GM12878 (cell line): Measurements from ENCODE around the gene CTNNA3.

Experiments used
- ATF3 ChIP-seq: IDR thresholded peaks from 2 replicates; pipeline ENCODE4 v1.6.1; 2011; ENCODE audit warnings: low read depth, mild to moderate bottlenecking, low read length, moderate library complexity, borderline replicate concordance; ENCODE audit errors: extremely low read depth
- CHD1 ChIP-seq: IDR thresholded peaks from 2 replicates; pipeline ENCODE4 v1.6.1; 2012; ENCODE audit warnings: low read depth, low read length, improper control_type of control experiment
- CTCF ChIP-seq, 3 experiments: IDR thresholded peaks in 2 of 3; conservative IDR thresholded peaks in 1 of 3; 2 replicates each; pipeline ENCODE4 v1.5.1; 2011; ENCODE audit warnings: low read depth in 3 of 3, low read length in 3 of 3, mild to moderate bottlenecking in 3 of 3, control low read depth in 2 of 3, moderate library complexity in 2 of 3, inconsistent platforms in 1 of 3, mixed read lengths in 1 of 3; ENCODE audit not compliant: control insufficient read depth in 2 of 3, insufficient read depth in 1 of 3; ENCODE audit errors: extremely low read depth in 1 of 3
- E2F8 ChIP-seq: fragments of 450-650 bp; IDR thresholded peaks from 2 replicates; pipeline ENCODE4 v1.6.1; 2018; ENCODE audit warnings: mild to moderate bottlenecking, low read depth, moderate library complexity; ENCODE audit not compliant: partially characterized antibody
- EZH2 ChIP-seq: IDR thresholded peaks from 2 replicates; pipeline ENCODE4 v1.6.1; 2012; ENCODE audit warnings: low read depth, mild to moderate bottlenecking, control low read depth, inconsistent platforms, low read length, borderline replicate concordance; ENCODE audit not compliant: control insufficient read depth
- JUND ChIP-seq: IDR thresholded peaks from 2 replicates; pipeline ENCODE4 v1.6.1; 2012; ENCODE audit warnings: low read depth, mild to moderate bottlenecking, low read length, improper control_type of control experiment, moderate library complexity
- MEF2A ChIP-seq: IDR thresholded peaks from 2 replicates; pipeline ENCODE4 v1.6.1; 2011; ENCODE audit warnings: low read depth, mild to moderate bottlenecking, low read length, moderate library complexity; ENCODE audit not compliant: insufficient read depth
- SMARCA5 ChIP-seq: fragments of 450-650 bp; IDR thresholded peaks from 2 replicates; pipeline ENCODE4 v1.6.1; 2017; ENCODE audit warnings: mild to moderate bottlenecking
- USF1 ChIP-seq: IDR thresholded peaks from 2 replicates; pipeline ENCODE4 v1.6.1; 2011; ENCODE audit warnings: borderline replicate concordance, low read depth, mild to moderate bottlenecking, moderate library complexity, mixed read lengths, low read length; ENCODE audit not compliant: insufficient read depth; ENCODE audit errors: extremely low read length
- ZZZ3 ChIP-seq: IDR thresholded peaks from 2 replicates; pipeline ENCODE4 v1.6.1; 2011; ENCODE audit warnings: low read depth; ENCODE audit not compliant: control insufficient read depth, insufficient read length

- no peak for TF ChIP-seq CTCF (IDR thresholded peaks at IDR 0.05 in 2 of 3, conservative IDR thresholded peaks at IDR 0.05 in 1 of 3; ENCODE audit: control insufficient read depth in 2 of 3, extremely low read depth in 1 of 3, insufficient read depth in 1 of 3, low read depth in 3 of 3, low read length in 3 of 3)
- no peak for TF ChIP-seq EZH2
- no peak for TF ChIP-seq CHD1
- no peak for TF ChIP-seq SMARCA5
- no peak for TF ChIP-seq JUND
- TF ChIP-seq ZZZ3 = no peak
- TF ChIP-seq MEF2A = no peak
- TF ChIP-seq E2F8 = no peak
- no peak for TF ChIP-seq USF1
- TF ChIP-seq ATF3 = no peak
Measured at GRCh38 chr10:67648613-67649229, 47.3 kb downstream of the CTNNA3 start.
